GM06990 (cell line): ENCODE data around the gene STAT3.

Experiments
- DNase-seq: peaks from one replicate; pipeline ENCODE4 v3.0.0-alpha.2; 2011; ENCODE audit not compliant: insufficient read length; ENCODE audit errors: extremely low read depth
- H3K27me3 ChIP-seq: replicated peaks from 2 replicates; pipeline ENCODE4 v1.6.0; 2011; ENCODE audit warnings: low read length; ENCODE audit not compliant: control insufficient read depth, insufficient read depth
- H3K36me3 ChIP-seq: 2 replicates; pipeline ENCODE4 v1.5.1; 2011; ENCODE audit warnings: low read length; ENCODE audit not compliant: control insufficient read depth, insufficient read depth
- H3K4me3 ChIP-seq: replicated peaks from 2 replicates; pipeline ENCODE4 v1.5.1; 2011; ENCODE audit warnings: low read depth, mild to moderate bottlenecking, control low read depth, low read length
- CTCF ChIP-seq: IDR thresholded peaks from 2 replicates; pipeline ENCODE4 v1.5.1; 2011; ENCODE audit warnings: low read length, control low read depth, mild to moderate bottlenecking, inconsistent platforms; ENCODE audit not compliant: insufficient read depth, poor library complexity, severe bottlenecking

The STAT3 gene

GRCh38 chr17:42389899-42390298 lies 1.7 kb upstream of the STAT3 start:
- Histone ChIP-seq H3K27me3 (no peaks in the 10 kb centered on the region), H3K36me3 (no peaks in the 10 kb centered on the region), H3K4me3 (no peak overlapping the region)
- DNase-seq: no peak
- no peak for TF ChIP-seq CTCF

GRCh38 chr17:42389135-42389417 lies 834 bp upstream of the STAT3 start:
- Histone ChIP-seq H3K4me3 (peak overlapping the region; percentile 71), H3K27me3 (no peaks in the 10 kb centered on the region), H3K36me3 (no peaks in the 10 kb centered on the region)
- no peak for DNase-seq
- TF ChIP-seq CTCF: no peak

GRCh38 chr17:42387661-42388380 lies 421 bp downstream of the STAT3 start:
- TF ChIP-seq CTCF: no peak

GRCh38 chr17:42386777-42387657 lies 1.2 kb downstream of the STAT3 start:
- no peak for DNase-seq
- TF ChIP-seq CTCF: no peak
- Histone ChIP-seq H3K27me3 (no peaks in the 10 kb centered on the region), H3K36me3 (no peaks in the 10 kb centered on the region; the same call in 1 of the 2 replicates), H3K4me3 (peak overlapping the region; percentile 94)

More at GRCh38 chr17:42387661-42388380, 421 bp downstream of the STAT3 start:
- Histone ChIP-seq H3K36me3 (no peaks in the 10 kb centered on the region; the same call in 1 of the 2 replicates), H3K27me3 (no peaks in the 10 kb centered on the region), H3K4me3 (peak overlapping the region; percentile 94)
- DNase-seq: peak; percentile 46

GRCh38 chr17:42381898-42382297 lies 6.3 kb downstream of the STAT3 start:
- H3K36me3 ChIP-seq: no peaks in the 10 kb centered on the region; the same call in 1 of the 2 replicates
- DNase-seq: no peak
- no peak overlapping the region for H3K4me3 ChIP-seq
- no peak for TF ChIP-seq CTCF
- H3K27me3 ChIP-seq: no peaks in the 10 kb centered on the region
